ENCODE data around the gene GIMAP4.

GIMAP4 gene

DNA sequence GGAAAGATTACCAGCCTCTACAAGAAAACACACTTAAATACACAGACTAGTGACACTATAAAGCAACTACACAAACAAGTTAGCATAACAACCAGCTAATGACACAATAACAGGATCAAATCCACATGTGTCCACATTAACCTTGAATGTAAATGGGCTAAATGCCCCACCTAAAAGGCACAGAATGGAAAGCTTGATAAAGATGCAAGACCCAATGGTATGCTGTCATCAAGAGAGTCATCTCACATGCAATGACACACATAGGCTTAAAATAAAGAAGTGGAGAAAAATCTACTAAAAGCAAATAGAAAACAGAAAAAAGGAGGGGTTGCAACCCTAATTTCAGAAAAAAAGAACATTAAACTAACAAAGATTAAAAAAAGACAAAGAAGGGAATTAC, 14.0 kb upstream of the GIMAP4 start:
- DNase-seq (ENCODE audit: extremely low read depth, low read depth): no peak
- TF ChIP-seq, protein P1, sequence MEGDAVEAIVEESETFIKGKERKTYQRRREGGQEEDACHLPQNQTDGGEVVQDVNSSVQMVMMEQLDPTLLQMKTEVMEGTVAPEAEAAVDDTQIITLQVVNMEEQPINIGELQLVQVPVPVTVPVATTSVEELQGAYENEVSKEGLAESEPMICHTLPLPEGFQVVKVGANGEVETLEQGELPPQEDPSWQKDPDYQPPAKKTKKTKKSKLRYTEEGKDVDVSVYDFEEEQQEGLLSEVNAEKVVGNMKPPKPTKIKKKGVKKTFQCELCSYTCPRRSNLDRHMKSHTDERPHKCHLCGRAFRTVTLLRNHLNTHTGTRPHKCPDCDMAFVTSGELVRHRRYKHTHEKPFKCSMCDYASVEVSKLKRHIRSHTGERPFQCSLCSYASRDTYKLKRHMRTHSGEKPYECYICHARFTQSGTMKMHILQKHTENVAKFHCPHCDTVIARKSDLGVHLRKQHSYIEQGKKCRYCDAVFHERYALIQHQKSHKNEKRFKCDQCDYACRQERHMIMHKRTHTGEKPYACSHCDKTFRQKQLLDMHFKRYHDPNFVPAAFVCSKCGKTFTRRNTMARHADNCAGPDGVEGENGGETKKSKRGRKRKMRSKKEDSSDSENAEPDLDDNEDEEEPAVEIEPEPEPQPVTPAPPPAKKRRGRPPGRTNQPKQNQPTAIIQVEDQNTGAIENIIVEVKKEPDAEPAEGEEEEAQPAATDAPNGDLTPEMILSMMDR (IDR thresholded peaks at IDR 0.05; ENCODE audit: low read depth, low read length): no peak

DNA sequence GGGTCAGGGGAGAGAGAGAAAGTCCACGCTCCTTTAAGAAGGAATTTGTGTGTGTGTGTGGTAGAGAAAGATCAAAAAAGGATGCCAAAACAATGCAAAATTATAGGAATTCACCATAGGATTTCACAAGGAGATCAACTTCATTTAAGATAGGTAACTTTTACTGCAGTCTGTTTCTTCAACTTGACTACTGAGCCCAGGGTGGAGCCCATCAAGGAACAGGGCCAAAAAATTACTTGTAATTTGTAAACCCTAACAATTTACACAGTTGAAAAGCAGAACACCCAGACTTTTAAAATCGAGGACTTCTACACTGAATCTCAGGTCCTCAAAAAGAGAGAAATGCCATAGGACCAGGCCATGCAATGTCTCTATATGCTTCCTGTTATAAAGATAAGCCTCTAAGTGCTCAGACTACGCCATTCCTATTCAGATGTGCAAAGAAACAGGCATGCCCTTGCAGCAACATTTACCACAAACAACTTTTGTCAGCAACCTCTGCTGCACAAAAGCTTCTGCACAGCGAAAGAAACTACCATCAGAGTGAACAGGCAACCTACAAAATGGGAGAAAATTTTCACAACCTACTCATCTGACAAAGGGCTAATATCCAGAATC, 10.6 kb upstream of the GIMAP4 start:
- DNase-seq (ENCODE audit: extremely low read depth, low read depth): no peak
- TF ChIP-seq, protein P1 (IDR thresholded peaks at IDR 0.05; ENCODE audit: low read depth, low read length): no peak

DNA sequence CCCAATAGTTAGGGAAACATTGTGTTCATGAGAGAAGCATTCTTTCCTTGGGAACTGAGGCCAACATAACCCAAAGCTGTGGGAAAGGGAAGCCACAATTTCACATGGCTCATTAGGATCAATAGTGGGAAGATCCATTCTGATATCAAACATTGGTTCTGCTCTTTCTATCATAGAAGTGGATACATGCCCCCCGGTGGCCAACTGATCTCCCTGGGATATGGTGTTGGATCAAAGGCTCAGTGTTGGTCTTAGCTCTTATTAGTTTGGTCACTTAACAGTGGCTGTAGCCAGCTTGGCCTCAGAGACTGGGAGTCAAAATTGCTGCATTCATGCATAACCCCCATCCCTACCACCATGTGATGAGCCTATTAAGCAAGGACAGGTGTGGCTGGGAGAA, 6.7 kb upstream of the GIMAP4 start:
- no peak for DNase-seq (ENCODE audit: extremely low read depth, low read depth)
- TF ChIP-seq, protein P1 (IDR thresholded peaks at IDR 0.05; ENCODE audit: low read depth, low read length): no peak

DNA sequence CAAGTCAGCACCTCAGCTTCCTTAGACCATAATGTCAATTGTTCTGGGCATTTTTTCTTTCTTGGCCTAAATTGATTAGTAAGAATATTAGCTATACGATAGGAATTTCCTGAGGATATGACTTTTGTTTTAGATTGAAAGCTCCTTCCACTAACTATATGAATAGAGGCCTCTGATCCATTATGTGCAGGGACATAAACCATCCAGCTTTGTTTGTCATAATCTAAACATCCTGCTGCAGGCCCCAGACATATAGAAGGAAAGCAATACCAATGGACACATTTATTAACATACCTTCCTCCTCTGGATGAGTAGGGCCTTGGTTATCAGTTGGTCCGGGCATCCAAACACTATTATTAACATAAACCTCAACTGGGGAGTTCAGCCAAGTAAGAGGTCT, 4.3 kb upstream of the GIMAP4 start:
- TF ChIP-seq, protein P1 (IDR thresholded peaks at IDR 0.05; ENCODE audit: low read depth, low read length): no peak
- DNase-seq (ENCODE audit: extremely low read depth, low read depth): no peak

DNA sequence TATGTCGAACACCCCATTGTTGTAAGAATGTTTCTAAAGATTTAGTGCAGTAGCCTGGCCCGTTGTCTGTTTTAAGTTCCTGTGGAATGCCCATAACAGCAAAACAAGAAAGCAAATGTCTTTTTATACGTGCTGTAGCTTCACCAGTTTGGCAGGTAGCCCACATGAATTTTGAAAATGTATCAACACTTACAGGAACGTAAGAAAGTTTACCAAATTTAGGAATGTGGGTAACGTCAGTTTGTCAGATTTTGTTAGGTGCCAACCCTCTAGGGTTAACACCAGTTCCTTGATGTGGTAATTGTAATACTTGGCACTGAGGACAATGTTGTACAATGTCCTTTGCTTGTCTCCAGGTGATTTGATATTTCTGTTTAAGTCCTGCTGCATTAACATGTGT, 3.2 kb upstream of the GIMAP4 start:
- TF ChIP-seq, protein P1 (IDR thresholded peaks at IDR 0.05; ENCODE audit: low read depth, low read length): no peak
- no peak for DNase-seq (ENCODE audit: extremely low read depth, low read depth)

DNA sequence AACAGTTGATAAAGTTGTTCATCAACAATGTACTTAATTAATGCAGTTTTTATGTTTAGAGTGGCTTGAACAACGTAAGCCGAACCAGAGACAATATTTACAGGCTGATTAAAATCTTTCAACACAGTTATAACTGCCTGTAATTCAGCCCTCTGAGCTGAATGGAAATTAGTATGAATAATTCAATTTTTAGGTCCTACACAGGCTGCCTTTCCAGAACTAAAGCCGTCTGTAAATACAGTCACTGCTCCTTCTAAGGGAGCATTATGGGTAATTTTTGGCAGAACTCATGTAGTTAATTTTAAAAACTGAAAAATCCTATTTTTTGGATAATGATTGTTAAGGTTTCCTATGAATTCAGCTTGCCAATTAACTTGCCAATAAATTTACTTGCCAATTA, 2.6 kb upstream of the GIMAP4 start:
- no peak for DNase-seq (ENCODE audit: extremely low read depth, low read depth)
- TF ChIP-seq, protein P1 (IDR thresholded peaks at IDR 0.05; ENCODE audit: low read depth, low read length): no peak

DNA sequence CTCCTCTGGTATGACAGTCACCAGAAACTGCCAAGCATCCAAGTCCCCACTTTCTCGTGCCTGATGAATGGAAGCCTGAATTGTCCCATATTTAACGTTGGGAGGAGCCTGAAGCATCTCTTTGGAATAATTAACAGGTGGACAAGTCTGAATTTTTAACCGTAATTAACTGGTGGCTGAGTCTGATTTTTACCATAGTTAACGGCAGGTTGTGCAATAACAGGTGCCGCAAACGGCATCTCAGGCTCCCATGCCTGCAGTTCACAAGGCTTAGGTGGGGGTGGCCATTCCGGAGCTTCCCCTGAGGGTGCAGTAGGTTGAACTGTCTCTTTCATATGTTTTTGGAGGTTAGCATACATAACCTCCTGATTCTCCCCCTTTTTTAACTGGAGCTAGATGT, 2.0 kb upstream of the GIMAP4 start:
- DNase-seq (ENCODE audit: extremely low read depth, low read depth): no peak
- TF ChIP-seq, protein P1 (IDR thresholded peaks at IDR 0.05; ENCODE audit: low read depth, low read length): no peak
